ENCODE measurements around the gene HLF.

GRCh38 chr17:55284944-55285339, 20.2 kb downstream of the HLF start:
- TF ChIP-seq, protein P1, sequence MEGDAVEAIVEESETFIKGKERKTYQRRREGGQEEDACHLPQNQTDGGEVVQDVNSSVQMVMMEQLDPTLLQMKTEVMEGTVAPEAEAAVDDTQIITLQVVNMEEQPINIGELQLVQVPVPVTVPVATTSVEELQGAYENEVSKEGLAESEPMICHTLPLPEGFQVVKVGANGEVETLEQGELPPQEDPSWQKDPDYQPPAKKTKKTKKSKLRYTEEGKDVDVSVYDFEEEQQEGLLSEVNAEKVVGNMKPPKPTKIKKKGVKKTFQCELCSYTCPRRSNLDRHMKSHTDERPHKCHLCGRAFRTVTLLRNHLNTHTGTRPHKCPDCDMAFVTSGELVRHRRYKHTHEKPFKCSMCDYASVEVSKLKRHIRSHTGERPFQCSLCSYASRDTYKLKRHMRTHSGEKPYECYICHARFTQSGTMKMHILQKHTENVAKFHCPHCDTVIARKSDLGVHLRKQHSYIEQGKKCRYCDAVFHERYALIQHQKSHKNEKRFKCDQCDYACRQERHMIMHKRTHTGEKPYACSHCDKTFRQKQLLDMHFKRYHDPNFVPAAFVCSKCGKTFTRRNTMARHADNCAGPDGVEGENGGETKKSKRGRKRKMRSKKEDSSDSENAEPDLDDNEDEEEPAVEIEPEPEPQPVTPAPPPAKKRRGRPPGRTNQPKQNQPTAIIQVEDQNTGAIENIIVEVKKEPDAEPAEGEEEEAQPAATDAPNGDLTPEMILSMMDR (IDR thresholded peaks at IDR 0.05), result no peak
- TF ChIP-seq POLR2A (IDR thresholded peaks at IDR 0.05), result no peak

All from Peyer's patch (tissue), 4 donors.